Ovary (tissue), 9 donors: ENCODE measurements around the gene RNF19B. TPM values are rescaled to one million over a fixed set of nuclear protein-coding genes. Genes with fewer than 3 reads are reported as not detected.

Source experiments
- DNase-seq, 5 donors: peaks; one replicate each; pipeline ENCODE4 v3.0.0-alpha.2; 2019 to 2020
- H3K27ac ChIP-seq, 2 donors: fragments of 200-600 bp; one replicate each; pipeline versions ENCODE4 v1.5.1 to v1.8.0; 2019 to 2022
- H3K27me3 ChIP-seq: fragments of 200-600 bp; one replicate; pipeline ENCODE4 v1.8.0; 2022
- H3K36me3 ChIP-seq: fragments of 200-600 bp; sonication (generic); one replicate; pipeline ENCODE4 v1.5.1; 2019
- H3K4me1 ChIP-seq: one replicate; pipeline ENCODE4 v1.8.1; 2013; ENCODE audit warnings: mild to moderate bottlenecking, moderate library complexity; ENCODE audit not compliant: insufficient read depth
- H3K4me3 ChIP-seq: fragments of 200-600 bp; sonication (generic); one replicate; pipeline ENCODE4 v1.5.1; 2017
- H3K9me3 ChIP-seq, 2 donors: fragments of 200-600 bp in 1 of 2; sonication (generic) in 1 of 2; one replicate each; pipeline versions ENCODE4 v1.5.1 to v1.8.1; 2013 to 2019; ENCODE audit warnings: mild to moderate bottlenecking in 1 of 2, moderate library complexity in 1 of 2
- EP300 ChIP-seq: sonication (generic); formaldehyde crosslinking; IDR thresholded peaks from one replicate; pipeline ENCODE4 v1.6.1; 2017; ENCODE audit warnings: antibody characterized with exemption
- POLR2A ChIP-seq: fragments of 450-650 bp; IDR thresholded peaks from one replicate; pipeline ENCODE4 v1.6.1; 2017; ENCODE audit warnings: antibody characterized with exemption, mild to moderate bottlenecking, moderate library complexity
- WGBS, 3 donors: extraction: QIAGEN DNeasy Blood & Tissue Kit in 1 of 3; methylation state at CpG; one replicate each; pipeline versions ENCODE4 v1.1.5 to v1.1.7; 2013 to 2017; 5-methylcytosine and 5-hydroxymethylcytosine counted together
- intact Hi-C, 4 donors: fragments of 100-400 bp; cut with DNase I; formaldehyde crosslinking; loops; one replicate each; pipeline versions ENCODE4 v1.11.0 to v1.15.1; 2022 to 2023
- polyA plus RNA-seq, 2 donors: library from polyadenylated mRNA; stranded (reverse); fragments of 200-250 nt in 1 of 2; fragments of 350-450 nt in 1 of 2; fragmentation: Illumina TruSeq in 1 of 2; extraction: RNeasy Lipid Tissue Mini Kit (QIAGEN cat#74804) in 1 of 2; gene quantifications; one replicate each; pipeline ENCODE4 v1.2.3, GENCODE V29; 2013 to 2014
- total RNA-seq, 7 donors: library from RNA; depleted of rRNA in 2 of 7; stranded (reverse); fragments of >200 nt in 2 of 7; fragmentation: NEBNext Ultra II Directional in 3 of 7; extraction: Animal tissue kit (Norgen Biotek cat#: 25700) in 3 of 7; gene quantifications; one replicate each; pipeline versions ENCODE4 v1.1.0 to v1.2.4, GENCODE V29; 2016 to 2023
- TF ChIP-seq, protein P1 (sequence below), 3 donors: fragments of 450-650 bp in 2 of 3; fragments of 200-600 bp in 1 of 3; IDR thresholded peaks; one replicate each; pipeline versions ENCODE4 v1.5.1 to v1.8.0; 2016 to 2022; ENCODE audit warnings: antibody characterized with exemption in 3 of 3, mild to moderate bottlenecking in 1 of 3
- donor health status: DM: no; HTN: no; CAD: no; lungs with moderate emphysema.
- donor health status: DM: no; HTN: no; CAD: no.
- donor health status: Bipolar disorder and iron deficiency.
- donor health status: DM: yes; HTN: yes; CAD: no.
- donor health status: DM: no; HTN: no; CAD: no.
- donor health status: DM: yes; HTN: yes; CAD: no.

Gene RNF19B
- total and polyA plus RNA-seq, 9 donors, result 11.2 to 38.0 (median 15.0) TPM

DNA sequence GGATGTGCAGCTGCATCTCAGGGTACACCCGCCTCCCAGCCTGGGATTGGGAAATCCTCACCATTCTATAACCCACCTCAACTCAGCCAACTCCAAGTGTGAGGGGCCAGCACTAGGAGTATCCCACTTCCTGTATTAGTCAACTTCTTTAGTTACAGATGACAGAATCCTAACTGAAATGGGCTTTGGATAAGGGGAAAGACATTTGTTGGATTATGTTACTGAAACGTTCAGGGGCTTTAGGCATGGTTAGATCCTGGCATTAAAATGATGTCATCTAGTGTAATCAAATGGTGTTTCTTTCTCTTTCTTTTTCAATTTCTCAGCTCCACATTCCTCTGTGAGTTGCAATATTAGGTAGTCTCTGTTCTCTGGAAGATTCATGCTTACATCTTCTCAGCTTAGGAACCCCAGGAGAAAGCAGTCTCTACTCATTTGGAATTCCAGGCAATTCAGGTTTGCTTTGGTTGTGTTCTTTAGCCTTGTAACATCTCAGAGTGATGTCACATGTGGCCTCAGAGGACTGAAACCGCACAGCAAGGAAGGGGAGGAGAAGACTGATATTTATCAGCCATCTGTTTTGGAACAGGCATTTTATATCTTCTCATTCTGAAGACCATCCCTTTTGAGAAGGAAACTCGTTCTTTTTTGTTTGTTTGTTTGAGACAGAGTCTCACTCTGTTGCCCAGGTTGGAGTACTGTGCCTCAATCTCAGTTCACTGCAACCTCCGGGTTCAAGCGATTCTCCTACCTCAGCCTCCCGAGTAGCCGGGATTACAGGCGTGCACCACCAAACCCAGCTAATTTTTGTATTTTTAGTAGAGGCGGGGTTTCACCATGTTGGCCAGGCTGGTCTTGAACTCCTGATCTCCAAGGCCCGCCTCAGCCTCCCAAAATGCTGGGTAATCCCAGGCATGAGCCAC, 44.5 kb downstream of the RNF19B start:
- no peak overlapping the region for H3K4me3 ChIP-seq
- DNase-seq, result no peak
- WGBS, 3 donors, result 80 to 84% (median 82%) methylated on average over 11 of the region's 11 CpGs
- H3K27me3 ChIP-seq, result no peaks in the 10 kb centered on the region
- intact Hi-C loops, result no loop called here
- H3K4me1 ChIP-seq, result no peaks in the 10 kb centered on the region
- no peaks in the 10 kb centered on the region for H3K9me3 ChIP-seq
- TF ChIP-seq POLR2A (no peak), EP300 (no peak)
- TF ChIP-seq, protein P1, sequence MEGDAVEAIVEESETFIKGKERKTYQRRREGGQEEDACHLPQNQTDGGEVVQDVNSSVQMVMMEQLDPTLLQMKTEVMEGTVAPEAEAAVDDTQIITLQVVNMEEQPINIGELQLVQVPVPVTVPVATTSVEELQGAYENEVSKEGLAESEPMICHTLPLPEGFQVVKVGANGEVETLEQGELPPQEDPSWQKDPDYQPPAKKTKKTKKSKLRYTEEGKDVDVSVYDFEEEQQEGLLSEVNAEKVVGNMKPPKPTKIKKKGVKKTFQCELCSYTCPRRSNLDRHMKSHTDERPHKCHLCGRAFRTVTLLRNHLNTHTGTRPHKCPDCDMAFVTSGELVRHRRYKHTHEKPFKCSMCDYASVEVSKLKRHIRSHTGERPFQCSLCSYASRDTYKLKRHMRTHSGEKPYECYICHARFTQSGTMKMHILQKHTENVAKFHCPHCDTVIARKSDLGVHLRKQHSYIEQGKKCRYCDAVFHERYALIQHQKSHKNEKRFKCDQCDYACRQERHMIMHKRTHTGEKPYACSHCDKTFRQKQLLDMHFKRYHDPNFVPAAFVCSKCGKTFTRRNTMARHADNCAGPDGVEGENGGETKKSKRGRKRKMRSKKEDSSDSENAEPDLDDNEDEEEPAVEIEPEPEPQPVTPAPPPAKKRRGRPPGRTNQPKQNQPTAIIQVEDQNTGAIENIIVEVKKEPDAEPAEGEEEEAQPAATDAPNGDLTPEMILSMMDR (IDR thresholded peaks at IDR 0.05), result no peak
- H3K27ac ChIP-seq, result no peak overlapping the region
- no peaks in the 10 kb centered on the region for H3K36me3 ChIP-seq

DNA sequence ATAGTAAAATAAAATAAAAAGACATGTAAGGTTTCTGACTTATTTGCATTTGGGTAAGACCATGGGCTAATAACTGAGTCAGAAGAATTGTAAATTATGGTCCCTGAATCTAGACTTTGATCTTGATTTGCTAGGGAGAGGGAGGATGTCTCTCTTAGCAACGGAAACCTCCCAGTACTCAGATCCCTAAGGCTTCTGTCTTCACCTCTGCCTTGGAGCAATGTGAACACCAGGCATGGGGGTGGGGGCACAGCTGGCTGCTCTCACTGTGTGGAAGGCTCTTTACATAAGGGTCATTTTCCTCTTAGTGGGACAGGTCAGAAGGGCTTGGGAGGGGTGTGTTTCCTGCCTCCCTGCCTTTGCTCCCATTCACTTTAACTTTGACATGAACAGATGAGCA, 46.4 kb downstream of the RNF19B start:
- no peak for DNase-seq
- Histone ChIP-seq H3K4me1 (no peaks in the 10 kb centered on the region), H3K9me3 (no peaks in the 10 kb centered on the region), H3K36me3 (no peaks in the 10 kb centered on the region), H3K27ac (no peak overlapping the region), H3K27me3 (no peaks in the 10 kb centered on the region), H3K4me3 (no peak overlapping the region)
- intact Hi-C loops, result no loop called here
- TF ChIP-seq POLR2A, result no peak
- TF ChIP-seq, protein P1 (IDR thresholded peaks at IDR 0.05), result no peak
- no peak for TF ChIP-seq EP300
- WGBS, 3 donors, result 40 to 52% (median 49%) methylated on average over 1 of the region's 1 CpG

DNA sequence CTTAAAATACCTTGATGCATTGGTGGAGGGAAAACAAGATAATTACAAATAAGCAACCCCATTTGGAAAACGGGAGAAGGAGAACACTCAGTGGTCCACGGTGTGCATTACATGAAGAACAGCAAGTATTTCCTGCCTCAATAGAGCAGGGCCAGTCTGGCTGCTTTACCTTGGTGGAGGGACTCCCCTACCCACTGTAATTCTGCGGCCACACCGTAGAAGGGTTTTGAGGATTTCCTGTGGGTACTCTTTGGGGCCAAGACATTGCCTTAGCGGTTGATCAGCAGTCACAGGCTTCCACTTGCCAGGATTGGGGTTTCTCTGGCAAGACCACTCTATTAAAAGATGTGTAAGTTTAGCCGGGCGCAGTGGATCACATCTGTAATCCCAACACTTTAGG, 47.1 kb downstream of the RNF19B start:
- H3K4me1 ChIP-seq, result no peaks in the 10 kb centered on the region
- TF ChIP-seq EP300, result no peak
- no peak overlapping the region for H3K4me3 ChIP-seq
- no peak overlapping the region for H3K27ac ChIP-seq
- WGBS, 3 donors, result 71 to 81% (median 76%) methylated on average over 7 of the region's 7 CpGs
- H3K36me3 ChIP-seq, result no peaks in the 10 kb centered on the region
- DNase-seq, result no peak
- H3K27me3 ChIP-seq, result no peaks in the 10 kb centered on the region
- intact Hi-C loops, result no loop called here
- H3K9me3 ChIP-seq, result no peaks in the 10 kb centered on the region

DNA sequence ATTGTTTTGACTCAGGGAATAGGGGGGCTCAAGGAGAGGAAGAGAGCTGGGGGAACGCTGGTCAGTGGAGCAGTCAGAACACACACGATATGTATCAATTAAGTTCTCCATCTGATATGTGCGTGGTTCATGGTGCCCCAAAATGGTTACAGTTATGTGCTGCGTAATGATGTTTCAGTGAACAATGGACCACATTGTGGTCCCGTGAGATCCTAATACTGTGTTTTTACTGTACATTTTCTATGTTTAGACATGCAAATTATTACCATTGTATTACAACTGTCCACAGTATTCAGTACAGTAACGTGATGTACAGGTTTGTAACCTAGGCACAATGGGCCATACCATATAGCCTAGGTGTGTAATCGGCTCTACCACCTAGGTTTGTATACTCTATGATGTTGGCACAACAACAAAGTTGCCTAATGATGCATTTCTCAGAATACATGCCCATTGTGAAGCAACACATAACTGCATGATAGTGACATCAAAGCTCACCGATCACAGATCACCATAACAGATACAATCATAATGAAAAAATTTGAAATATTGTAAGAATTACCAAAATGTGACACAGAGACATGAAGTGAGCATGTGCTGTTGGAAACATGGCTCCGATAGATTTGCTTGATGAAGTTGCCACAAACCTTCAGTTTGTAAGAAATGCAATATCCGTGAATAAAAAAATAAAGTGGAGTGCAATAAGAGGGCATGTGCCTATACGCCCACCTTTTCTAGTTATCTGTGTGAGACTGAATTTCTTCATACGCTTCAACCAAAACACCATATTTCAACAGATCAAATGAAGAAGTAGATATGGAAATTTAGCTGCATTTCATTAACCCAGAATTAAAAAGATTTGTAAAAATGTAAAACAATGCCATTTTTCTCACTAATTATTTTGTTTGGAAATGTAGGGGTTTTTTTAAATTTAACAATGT, 48.6 kb downstream of the RNF19B start:
- no peaks in the 10 kb centered on the region for H3K9me3 ChIP-seq
- no peak overlapping the region for H3K27ac ChIP-seq
- intact Hi-C loops, result no loop called here
- 83 to 87% (median 83%) methylated on average over 12 of the region's 12 CpGs for WGBS, 3 donors
- no peaks in the 10 kb centered on the region for H3K27me3 ChIP-seq
- TF ChIP-seq, protein P1 (IDR thresholded peaks at IDR 0.05), result no peak
- TF ChIP-seq EP300, result no peak
- TF ChIP-seq POLR2A, result no peak
- no peaks in the 10 kb centered on the region for H3K36me3 ChIP-seq
- no peaks in the 10 kb centered on the region for H3K4me1 ChIP-seq
- DNase-seq, result no peak
- H3K4me3 ChIP-seq, result no peak overlapping the region
